Chondrocyte (in vitro differentiated cells): ENCODE data around the gene AKR7A3. TPM values are rescaled to one million over a fixed set of nuclear protein-coding genes. Genes with fewer than 3 reads are reported as not detected.

Source experiments
- DNase-seq: peaks from one replicate; pipeline ENCODE4 v3.0.0; 2021; ENCODE audit warnings: mixed read lengths, low spot score
- H3K27ac Mint-ChIP-seq: one replicate; pipeline ENCODE4 v1.8.0; 2021; ENCODE audit warnings: mild to moderate bottlenecking, moderate library complexity, mixed read lengths; ENCODE audit not compliant: unreplicated experiment
- H3K27me3 Mint-ChIP-seq: 2 replicates; pipeline ENCODE4 v1.8.0; 2021; ENCODE audit warnings: low read depth, mixed read lengths
- H3K36me3 Mint-ChIP-seq: 2 replicates; pipeline ENCODE4 v1.8.0; 2021; ENCODE audit warnings: low read depth, mixed read lengths
- H3K4me1 Mint-ChIP-seq: 2 replicates; pipeline ENCODE4 v1.8.0; 2021; ENCODE audit warnings: low read depth, mild to moderate bottlenecking, mixed read lengths
- H3K4me3 Mint-ChIP-seq: one replicate; pipeline ENCODE4 v1.8.0; 2021; ENCODE audit warnings: mild to moderate bottlenecking, moderate library complexity, mixed read lengths; ENCODE audit not compliant: unreplicated experiment
- H3K9me3 Mint-ChIP-seq: 2 replicates; pipeline ENCODE4 v1.8.0; 2021; ENCODE audit warnings: low read depth, mixed read lengths
- CTCF ChIP-seq: fragments of 200-600 bp; sonication (generic); IDR thresholded peaks from 2 replicates; pipeline ENCODE4 v1.5.0; 2021; ENCODE audit warnings: antibody characterized with exemption, mild to moderate bottlenecking, moderate library complexity
- total RNA-seq: library from RNA; stranded (reverse); gene quantifications from 3 replicates; pipeline ENCODE4 v1.2.1, GENCODE V29; 2021

The AKR7A3 gene
- total RNA-seq, 1 donor from 2014 or later = 0.45 TPM

- no peaks in the 10 kb centered on the region for H3K4me1 Mint-ChIP-seq
- H3K36me3 Mint-ChIP-seq = peaks cover 12% of the 10 kb centered on the region
Observed at GRCh38 chr1:19325368-19325957, 36.9 kb upstream of the AKR7A3 start.

DNA sequence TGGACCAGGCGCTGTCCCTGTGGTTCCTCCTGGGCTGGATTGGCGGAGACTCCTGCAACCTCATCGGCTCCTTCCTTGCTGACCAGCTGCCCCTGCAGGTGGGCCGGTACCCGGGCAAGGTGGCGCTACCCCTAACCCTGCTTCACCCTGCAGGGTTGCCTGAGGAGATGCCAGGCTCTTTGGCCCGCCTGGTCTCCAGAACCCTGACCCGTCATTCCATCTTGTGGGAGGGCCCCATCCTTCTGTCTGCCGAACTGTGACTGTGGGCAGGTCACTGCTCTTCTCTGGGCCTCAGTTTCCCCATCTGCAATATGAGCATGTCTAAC, 36.1 kb upstream of the AKR7A3 start:
- DNase-seq = no peak
- Mint-ChIP-seq H3K4me3 (no peak overlapping the region), H3K27ac (no peak overlapping the region), H3K36me3 (peaks cover 12% of the 10 kb centered on the region), H3K4me1 (no peaks in the 10 kb centered on the region), H3K9me3 (no peaks in the 10 kb centered on the region), H3K27me3 (no peaks in the 10 kb centered on the region)
- TF ChIP-seq CTCF = no peak

More at GRCh38 chr1:19325368-19325957, 36.9 kb upstream of the AKR7A3 start:
- no peak for DNase-seq
- no peaks in the 10 kb centered on the region for H3K9me3 Mint-ChIP-seq
- H3K27ac Mint-ChIP-seq = no peak overlapping the region
- no peak overlapping the region for H3K4me3 Mint-ChIP-seq
- H3K27me3 Mint-ChIP-seq = no peaks in the 10 kb centered on the region
- no peak for TF ChIP-seq CTCF

DNA sequence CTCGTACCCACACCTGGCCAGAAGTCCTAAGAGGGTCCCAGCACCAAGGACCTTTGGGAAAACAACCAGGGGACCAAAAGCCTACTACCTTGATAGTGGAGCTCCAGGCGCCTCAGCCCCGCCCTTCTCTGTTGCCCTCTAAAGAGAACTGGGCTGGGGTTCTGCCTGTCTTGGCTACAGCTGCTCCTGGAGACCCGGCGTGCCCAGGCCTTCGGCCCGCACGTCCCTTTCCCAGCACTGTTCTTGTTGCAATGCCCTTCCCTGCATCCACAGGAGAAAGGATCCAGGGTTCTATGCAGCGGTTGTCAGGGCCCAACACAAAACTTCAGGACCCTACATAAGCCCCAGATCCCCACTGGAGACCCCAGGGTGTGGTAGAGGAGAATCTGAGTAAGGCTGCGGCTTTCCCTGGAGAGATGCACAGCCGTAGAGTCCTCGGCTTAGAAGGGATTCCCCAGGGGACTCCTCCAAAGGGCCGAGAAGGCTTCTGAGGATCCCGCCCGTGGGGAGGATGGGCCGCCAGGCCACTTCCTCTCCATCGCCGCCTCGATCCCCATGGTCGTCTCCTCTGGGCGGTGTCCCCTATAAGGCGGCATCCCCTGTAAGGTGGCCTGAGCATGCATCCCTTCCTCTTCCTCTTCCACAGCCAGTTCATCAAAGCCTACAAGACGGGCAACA, 35.6 kb upstream of the AKR7A3 start:
- no peak for TF ChIP-seq CTCF
- no peaks in the 10 kb centered on the region for H3K27me3 Mint-ChIP-seq
- no peak for DNase-seq
- H3K4me3 Mint-ChIP-seq = no peak overlapping the region
- H3K9me3 Mint-ChIP-seq = no peaks in the 10 kb centered on the region
- peaks cover 4% of the 10 kb centered on the region for H3K4me1 Mint-ChIP-seq
- H3K36me3 Mint-ChIP-seq = peaks cover 14% of the 10 kb centered on the region
- no peak overlapping the region for H3K27ac Mint-ChIP-seq

- H3K4me3 Mint-ChIP-seq = no peak overlapping the region
Observed at GRCh38 chr1:19322481-19322880, 33.9 kb upstream of the AKR7A3 start.

GRCh38 chr1:19321071-19321470, 32.5 kb upstream of the AKR7A3 start:
- peaks cover 20% of the 10 kb centered on the region for H3K4me1 Mint-ChIP-seq
- peaks cover 23% of the 10 kb centered on the region for H3K36me3 Mint-ChIP-seq
- H3K27me3 Mint-ChIP-seq = no peaks in the 10 kb centered on the region
- H3K9me3 Mint-ChIP-seq = no peaks in the 10 kb centered on the region
- no peak overlapping the region for H3K4me3 Mint-ChIP-seq
- H3K27ac Mint-ChIP-seq = no peak overlapping the region
- TF ChIP-seq CTCF = no peak
- DNase-seq = no peak

More at GRCh38 chr1:19322481-19322880, 33.9 kb upstream of the AKR7A3 start:
- TF ChIP-seq CTCF = no peak
- Mint-ChIP-seq H3K27me3 (no peaks in the 10 kb centered on the region), H3K27ac (no peak overlapping the region), H3K9me3 (no peaks in the 10 kb centered on the region), H3K4me1 (peaks cover 15% of the 10 kb centered on the region), H3K36me3 (peaks cover 23% of the 10 kb centered on the region)
- peak; percentile 46 for DNase-seq
